ENCODE measurements around the gene EFS. TPM values are rescaled to one million over a fixed set of nuclear protein-coding genes. Genes with fewer than 3 reads are reported as not detected.
"Not testable (repeated sequence)": the region's sequence is repeated elsewhere in the genome, so short reads cannot be mapped to it uniquely, and the experiment has no call there.

Gene EFS
- total and polyA plus RNA-seq, 2 donors from 2014 or later: 5.5 to 5.6 TPM

- Histone ChIP-seq H3K4me3 (ENCODE audit: low read length in 3 of 3) (no peak overlapping the region), H3K9me3 (ENCODE audit: control insufficient read depth in 2 of 3, insufficient read depth in 1 of 3, low read length in 3 of 3) (no peaks in the 10 kb centered on the region), H3K36me3 (ENCODE audit: control insufficient read depth in 2 of 3, insufficient read depth in 3 of 3, low read length in 3 of 3) (no peaks in the 10 kb centered on the region), H3K27me3 (ENCODE audit: control insufficient read depth, insufficient read depth, low read length) (no peaks in the 10 kb centered on the region), H3K4me1 (ENCODE audit: control insufficient read depth in 2 of 3, insufficient read depth in 2 of 3, low read depth in 1 of 3, low read length in 3 of 3) (no peaks in the 10 kb centered on the region), H3K9ac (ENCODE audit: low read length in 3 of 3) (no peak overlapping the region), H3K27ac (ENCODE audit: low read depth in 2 of 2, low read length in 2 of 2) (no peak overlapping the region)
- DNase-seq: no peak
- FAIRE-seq: no peak
- intact Hi-C loops (cut with DNase I): no loop called here
- TF ChIP-seq, protein P1, sequence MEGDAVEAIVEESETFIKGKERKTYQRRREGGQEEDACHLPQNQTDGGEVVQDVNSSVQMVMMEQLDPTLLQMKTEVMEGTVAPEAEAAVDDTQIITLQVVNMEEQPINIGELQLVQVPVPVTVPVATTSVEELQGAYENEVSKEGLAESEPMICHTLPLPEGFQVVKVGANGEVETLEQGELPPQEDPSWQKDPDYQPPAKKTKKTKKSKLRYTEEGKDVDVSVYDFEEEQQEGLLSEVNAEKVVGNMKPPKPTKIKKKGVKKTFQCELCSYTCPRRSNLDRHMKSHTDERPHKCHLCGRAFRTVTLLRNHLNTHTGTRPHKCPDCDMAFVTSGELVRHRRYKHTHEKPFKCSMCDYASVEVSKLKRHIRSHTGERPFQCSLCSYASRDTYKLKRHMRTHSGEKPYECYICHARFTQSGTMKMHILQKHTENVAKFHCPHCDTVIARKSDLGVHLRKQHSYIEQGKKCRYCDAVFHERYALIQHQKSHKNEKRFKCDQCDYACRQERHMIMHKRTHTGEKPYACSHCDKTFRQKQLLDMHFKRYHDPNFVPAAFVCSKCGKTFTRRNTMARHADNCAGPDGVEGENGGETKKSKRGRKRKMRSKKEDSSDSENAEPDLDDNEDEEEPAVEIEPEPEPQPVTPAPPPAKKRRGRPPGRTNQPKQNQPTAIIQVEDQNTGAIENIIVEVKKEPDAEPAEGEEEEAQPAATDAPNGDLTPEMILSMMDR (IDR thresholded peaks at IDR 0.05; ENCODE audit: borderline replicate concordance, extremely low read depth, insufficient read depth): no peak
Observed at GRCh38 chr14:23401291-23401690, 36.3 kb upstream of the EFS start.

DNA sequence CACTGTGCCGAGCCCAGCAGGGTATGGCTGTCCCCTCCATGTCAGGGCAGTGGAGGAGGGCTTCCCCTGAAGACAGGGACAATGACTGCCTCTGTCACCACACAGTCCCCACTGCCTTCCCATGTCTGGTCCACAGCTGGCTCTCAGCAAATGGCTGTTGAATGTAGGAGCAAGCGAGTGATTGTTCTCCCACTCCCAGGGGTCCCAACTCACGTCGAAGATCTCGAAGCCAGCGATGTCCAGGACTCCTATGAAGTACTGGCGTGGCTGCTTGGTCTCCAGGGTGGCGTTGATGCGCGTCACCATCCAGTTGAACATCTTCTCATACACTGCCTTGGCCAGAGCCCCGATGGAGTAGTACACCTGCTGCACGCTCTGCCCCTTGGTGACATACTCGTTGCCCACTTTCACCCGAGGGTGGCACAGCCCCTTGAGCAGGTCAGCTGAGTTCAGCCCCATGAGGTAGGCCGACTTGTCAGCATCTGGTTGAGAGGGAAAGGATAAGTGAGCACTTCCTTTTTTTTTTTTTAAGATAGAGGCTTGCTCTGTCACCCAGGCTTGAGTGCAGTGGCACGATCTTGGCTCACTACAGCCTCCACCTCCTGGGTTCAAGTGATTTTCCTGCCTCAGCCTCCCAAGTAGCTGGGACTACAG is 35.7 kb upstream of the EFS start:
- H3K4me3 ChIP-seq (ENCODE audit: low read length in 3 of 3); H3K9ac ChIP-seq (ENCODE audit: low read length in 3 of 3); H3K4me1 ChIP-seq (ENCODE audit: control insufficient read depth in 2 of 3, insufficient read depth in 2 of 3, low read depth in 1 of 3, low read length in 3 of 3); DNase-seq; FAIRE-seq; H3K27me3 ChIP-seq (ENCODE audit: control insufficient read depth, insufficient read depth, low read length); H3K27ac ChIP-seq (ENCODE audit: low read depth in 2 of 2, low read length in 2 of 2); intact Hi-C loops (cut with DNase I); H3K36me3 ChIP-seq (ENCODE audit: control insufficient read depth in 2 of 3, insufficient read depth in 3 of 3, low read length in 3 of 3); H3K9me3 ChIP-seq (ENCODE audit: control insufficient read depth in 2 of 3, insufficient read depth in 1 of 3, low read length in 3 of 3): not testable (repeated sequence)

DNA sequence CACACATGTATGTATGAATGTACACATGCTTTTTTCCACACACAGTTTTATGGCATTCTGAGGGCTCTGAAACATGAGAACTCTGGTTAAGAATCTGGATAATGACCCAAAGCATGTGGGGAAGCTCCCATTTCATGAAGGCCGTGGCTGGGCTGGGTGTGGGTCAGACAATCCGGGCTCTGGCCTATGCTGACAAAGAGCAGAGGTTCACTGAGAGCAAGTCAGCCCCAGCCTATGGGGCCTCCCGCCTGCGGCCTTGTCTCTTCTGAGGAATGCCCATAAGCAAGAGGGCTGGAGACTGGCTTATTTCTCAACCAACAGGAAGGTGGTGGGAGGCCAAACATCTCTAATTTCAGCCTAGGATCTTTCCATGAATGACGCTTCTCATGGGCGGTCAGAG is 34.6 kb upstream of the EFS start:
- FAIRE-seq (no peak), DNase-seq (peak in 3 of 5 donors; percentile 26 to 38 (median 38))
- Histone ChIP-seq H3K27ac (ENCODE audit: low read depth in 2 of 2, low read length in 2 of 2) (no peak overlapping the region), H3K9ac (ENCODE audit: low read length in 3 of 3) (no peak overlapping the region), H3K9me3 (ENCODE audit: control insufficient read depth in 2 of 3, insufficient read depth in 1 of 3, low read length in 3 of 3) (no peaks in the 10 kb centered on the region), H3K36me3 (ENCODE audit: control insufficient read depth in 2 of 3, insufficient read depth in 3 of 3, low read length in 3 of 3) (no peaks in the 10 kb centered on the region), H3K27me3 (ENCODE audit: control insufficient read depth, insufficient read depth, low read length) (no peaks in the 10 kb centered on the region), H3K4me3 (ENCODE audit: low read length in 3 of 3) (no peak overlapping the region), H3K4me1 (ENCODE audit: control insufficient read depth in 2 of 3, insufficient read depth in 2 of 3, low read depth in 1 of 3, low read length in 3 of 3) (no peaks in the 10 kb centered on the region)
- TF ChIP-seq, protein P1 (IDR thresholded peaks at IDR 0.05; ENCODE audit: borderline replicate concordance, extremely low read depth, insufficient read depth): no peak
- intact Hi-C loops (cut with DNase I): no loop called here

DNA sequence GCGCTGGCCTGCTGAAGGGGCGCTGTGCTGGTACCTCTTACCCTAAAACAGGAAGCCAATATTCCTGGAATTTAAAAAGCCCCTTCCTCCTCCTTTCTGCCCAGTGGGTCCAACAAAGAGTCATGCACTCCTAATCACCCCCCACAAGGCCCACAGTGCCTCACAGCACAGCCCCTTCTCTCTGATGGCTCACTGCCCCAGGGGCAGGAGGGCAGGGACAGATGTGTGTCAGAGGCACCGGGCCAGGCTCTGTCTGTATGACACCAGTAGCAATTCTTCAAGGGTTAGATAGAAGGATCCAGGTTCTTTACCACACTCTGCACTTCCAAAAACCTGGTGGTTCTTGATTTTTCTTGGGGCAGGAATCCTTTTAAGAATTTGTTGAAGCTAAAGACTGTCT is 34.2 kb upstream of the EFS start:
- no peak overlapping the region for H3K4me3 ChIP-seq (ENCODE audit: low read length in 3 of 3)
- FAIRE-seq: no peak

More for the DNA sequence above, 34.2 kb upstream of the EFS start:
- Histone ChIP-seq H3K4me1 (ENCODE audit: control insufficient read depth in 2 of 3, insufficient read depth in 2 of 3, low read depth in 1 of 3, low read length in 3 of 3) (no peaks in the 10 kb centered on the region), H3K27me3 (ENCODE audit: control insufficient read depth, insufficient read depth, low read length) (no peaks in the 10 kb centered on the region), H3K27ac (ENCODE audit: low read depth in 2 of 2, low read length in 2 of 2) (no peak overlapping the region), H3K9ac (ENCODE audit: low read length in 3 of 3) (no peak overlapping the region), H3K9me3 (ENCODE audit: control insufficient read depth in 2 of 3, insufficient read depth in 1 of 3, low read length in 3 of 3) (no peaks in the 10 kb centered on the region), H3K36me3 (ENCODE audit: control insufficient read depth in 2 of 3, insufficient read depth in 3 of 3, low read length in 3 of 3) (no peaks in the 10 kb centered on the region)
- TF ChIP-seq, protein P1 (IDR thresholded peaks at IDR 0.05; ENCODE audit: borderline replicate concordance, extremely low read depth, insufficient read depth): no peak
- intact Hi-C loops (cut with DNase I): no loop called here
- no peak for DNase-seq

All from kidney (tissue), 14 donors.